Naive thymus-derived CD8-positive, alpha-beta T cell (primary cell): Measurements from ENCODE around the gene SVIL. TPM values are rescaled to one million over a fixed set of nuclear protein-coding genes. Genes with fewer than 3 reads are reported as not detected.

ENCODE experiments used
- ATAC-seq, 2 donors: fragments of 150-1000 bp; cut with Tn5 transposase in 1 of 2; sonication (Bioruptor Pico), chemical (Tn5 transposase) in 1 of 2; 1 replicate in 1 of 2; 2 replicates in 1 of 2; pipeline ENCODE4 v1.10.0; 2021; ENCODE audit warnings: mild to moderate bottlenecking in 2 of 2, moderate library complexity in 2 of 2
- POLR2A ChIA-PET: fragments of 350-600 bp; sonication (Branson Sonifier 250); formaldehyde crosslinking; loops from one replicate; lab custom pipeline; 2021; ENCODE audit warnings: antibody characterized with exemption; lab: Charles Lee
- DNase-seq, 10 donors: peaks; one replicate each; pipeline versions ENCODE4 v3.0.0 to v3.0.0-alpha.2; 2020 to 2022
- H3K27ac Mint-ChIP-seq, 10 donors: one replicate each; pipeline ENCODE4 v1.8.0; 2020 to 2022; ENCODE audit warnings: mild to moderate bottlenecking in 10 of 10, mixed read lengths in 10 of 10, moderate library complexity in 4 of 10, inconsistent platforms in 1 of 10
- H3K27me3 Mint-ChIP-seq, 5 donors: one replicate each; pipeline ENCODE4 v1.8.0; 2021 to 2022; ENCODE audit warnings: mixed read lengths in 5 of 5
- H3K36me3 Mint-ChIP-seq, 3 donors: one replicate each; pipeline ENCODE4 v1.8.0; 2020 to 2022; ENCODE audit warnings: mixed read lengths in 3 of 3, mild to moderate bottlenecking in 2 of 3, inconsistent platforms in 1 of 3
- H3K4me1 Mint-ChIP-seq, 4 donors: one replicate each; pipeline ENCODE4 v1.8.0; 2021 to 2022; ENCODE audit warnings: mixed read lengths in 4 of 4
- H3K4me3 Mint-ChIP-seq, 10 donors: one replicate each; pipeline ENCODE4 v1.8.0; 2020 to 2022; ENCODE audit warnings: mild to moderate bottlenecking in 10 of 10, mixed read lengths in 10 of 10, moderate library complexity in 6 of 10, inconsistent platforms in 1 of 10
- H3K9me3 Mint-ChIP-seq, 9 donors: one replicate each; pipeline ENCODE4 v1.8.0; 2020 to 2022; ENCODE audit warnings: mixed read lengths in 9 of 9, mild to moderate bottlenecking in 3 of 9, inconsistent platforms in 1 of 9, moderate library complexity in 1 of 9
- polyA plus RNA-seq, 3 donors: library from polyadenylated mRNA; unstranded; fragments of 300-500 nt; fragmentation: Illumina TruSeq; gene quantifications; one replicate each; pipeline ENCODE4 v1.2.3, GENCODE V29; 2021
- total RNA-seq, 8 experiments: library from RNA in 2 of 8; stranded (reverse) in 2 of 8; gene quantifications; one replicate each; pipeline ENCODE4 v1.2.3 and lab custom pipeline; 2021 to 2026

Gene SVIL
- total and polyA plus RNA-seq, 5 experiments from 2014 or later, result 6.8 to 15.7 (median 12.6) TPM

DNA sequence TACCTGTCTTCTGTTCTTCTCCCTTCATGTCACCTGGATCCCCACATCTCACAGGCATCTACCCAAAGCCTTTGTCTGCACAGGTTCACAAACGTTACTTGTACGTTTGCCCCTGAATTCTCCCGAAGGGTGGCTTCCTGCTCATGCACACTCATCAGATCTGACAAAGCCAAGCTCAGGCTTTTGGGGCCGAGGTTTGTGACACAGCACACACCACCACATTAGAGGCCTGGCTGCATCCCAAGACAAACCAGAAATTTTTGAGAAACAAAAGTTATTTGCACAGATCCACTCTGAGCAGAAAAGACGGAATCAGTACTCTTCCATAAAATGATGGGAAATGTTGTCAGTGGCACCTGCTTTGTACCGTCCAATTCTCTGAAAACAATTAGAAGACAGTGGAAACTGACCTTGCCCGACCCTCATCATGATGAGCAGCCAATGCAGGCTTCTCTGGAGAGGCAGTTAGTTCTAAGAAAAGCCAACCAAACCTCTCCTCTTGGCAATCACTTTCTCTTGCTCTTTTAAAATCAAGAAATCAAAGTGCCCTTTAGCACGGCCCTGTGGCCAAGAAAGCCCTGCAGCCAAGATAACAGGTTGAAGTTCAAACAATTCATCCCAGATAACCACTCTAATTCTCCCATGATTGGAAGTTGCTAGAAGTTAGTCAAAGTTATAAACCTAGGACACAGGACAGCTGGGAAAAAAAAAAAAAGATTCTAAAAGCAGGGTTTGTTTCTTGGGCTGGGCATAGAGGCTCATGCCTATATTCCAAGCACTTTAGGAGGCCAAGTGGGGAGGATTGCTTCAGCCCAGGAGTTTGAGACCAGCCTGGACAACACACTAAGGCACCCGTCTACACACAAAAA lies 13.6 kb upstream of the SVIL start:
- no peaks in the 10 kb centered on the region for H3K9me3 Mint-ChIP-seq
- peaks cover 0 to 5% (median 0%) of the 10 kb centered on the region in 3 donors for H3K36me3 Mint-ChIP-seq
- peaks cover 30 to 58% (median 45%) of the 10 kb centered on the region in 4 donors for H3K4me1 Mint-ChIP-seq
- H3K27me3 Mint-ChIP-seq, result no peaks in the 10 kb centered on the region
- H3K4me3 Mint-ChIP-seq, result peak overlapping the region; percentile 21 to 79 (median 68)
- POLR2A ChIA-PET, result interaction anchor here (1.4 to 1.8 kb wide), 3 partner anchors 10 to 87 kb away, joined by 6 to 7 read pairs (median 6); no protein-coding TSS in a partner anchor
- peak overlapping the region; percentile 20 to 83 (median 60) for H3K27ac Mint-ChIP-seq
- ATAC-seq (peak; percentile 85 to 86), DNase-seq (peak in 8 of 10 donors; percentile 5 to 50 (median 29))

DNA sequence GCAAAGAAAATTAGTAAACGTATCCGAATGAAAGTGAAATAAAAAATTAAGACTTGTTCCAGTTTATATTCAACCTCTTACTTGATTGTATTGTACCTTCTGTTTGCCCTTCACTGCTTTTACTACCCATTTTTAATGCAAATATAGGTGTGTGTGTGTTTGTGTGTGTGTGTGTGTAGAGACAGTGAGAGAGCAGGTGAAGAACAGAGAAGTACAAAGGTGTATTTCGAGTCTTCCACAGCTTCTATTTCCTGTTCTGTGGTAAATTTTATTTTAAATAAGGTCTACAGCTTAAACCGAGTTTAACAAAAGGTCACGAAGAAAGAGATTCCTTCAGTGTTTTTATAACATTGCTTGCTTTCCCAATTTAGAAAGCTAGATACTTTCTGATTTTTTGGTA lies 12.7 kb upstream of the SVIL start:
- POLR2A ChIA-PET, result interaction anchor here (0.7 to 1.8 kb wide), 3 partner anchors 25 to 88 kb away, joined by 3 to 7 read pairs (median 6); no protein-coding TSS in a partner anchor
- no peaks in the 10 kb centered on the region for H3K36me3 Mint-ChIP-seq
- no peaks in the 10 kb centered on the region for H3K9me3 Mint-ChIP-seq
- no peaks in the 10 kb centered on the region for H3K27me3 Mint-ChIP-seq
- peak overlapping the region in 6 of 10 donors; percentile 8 to 79 (median 46) for H3K27ac Mint-ChIP-seq
- ATAC-seq, result peak; percentile 29 to 70
- peak overlapping the region in 8 of 10 donors; percentile 31 to 67 (median 58) for H3K4me3 Mint-ChIP-seq
- H3K4me1 Mint-ChIP-seq, result peaks cover 30 to 58% (median 45%) of the 10 kb centered on the region in 4 donors
- DNase-seq, result peak in 1 of 10 donors; percentile 22

DNA sequence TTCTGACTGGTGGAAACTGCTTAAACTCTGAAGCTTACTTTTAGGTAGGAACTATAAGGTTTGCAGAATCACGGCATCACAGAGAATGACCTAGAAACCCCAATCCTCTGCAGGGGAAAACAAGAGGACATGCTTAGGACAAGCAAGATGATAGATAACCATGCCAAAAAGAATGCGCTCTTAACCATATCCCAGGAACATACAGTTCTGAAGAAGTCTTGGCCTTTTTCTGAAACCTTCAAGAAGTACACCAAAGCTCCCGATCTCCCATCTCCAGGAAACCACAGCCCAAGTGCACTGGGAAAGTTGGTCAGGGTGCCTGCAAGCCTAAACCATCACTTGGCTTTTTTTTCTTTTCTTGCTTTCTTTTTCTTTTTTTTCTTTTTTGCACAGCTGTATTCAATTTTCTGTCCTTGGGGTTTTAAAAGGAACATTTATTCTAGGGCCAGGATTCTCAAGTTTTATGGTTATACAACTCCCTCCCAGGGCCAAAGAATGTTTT lies 12.2 kb upstream of the SVIL start:
- Mint-ChIP-seq H3K36me3 (no peaks in the 10 kb centered on the region), H3K4me3 (peak overlapping the region in 8 of 10 donors; percentile 18 to 74 (median 64)), H3K27me3 (no peaks in the 10 kb centered on the region), H3K9me3 (no peaks in the 10 kb centered on the region), H3K27ac (peak overlapping the region in 7 of 10 donors; percentile 20 to 68 (median 40)), H3K4me1 (peaks cover 28 to 57% (median 46%) of the 10 kb centered on the region in 4 donors)
- no peak for ATAC-seq
- no peak for DNase-seq
- POLR2A ChIA-PET, result interaction anchor here (0.7 to 1.8 kb wide), 3 partner anchors 24 to 89 kb away, joined by 3 to 7 read pairs (median 6); no protein-coding TSS in a partner anchor

DNA sequence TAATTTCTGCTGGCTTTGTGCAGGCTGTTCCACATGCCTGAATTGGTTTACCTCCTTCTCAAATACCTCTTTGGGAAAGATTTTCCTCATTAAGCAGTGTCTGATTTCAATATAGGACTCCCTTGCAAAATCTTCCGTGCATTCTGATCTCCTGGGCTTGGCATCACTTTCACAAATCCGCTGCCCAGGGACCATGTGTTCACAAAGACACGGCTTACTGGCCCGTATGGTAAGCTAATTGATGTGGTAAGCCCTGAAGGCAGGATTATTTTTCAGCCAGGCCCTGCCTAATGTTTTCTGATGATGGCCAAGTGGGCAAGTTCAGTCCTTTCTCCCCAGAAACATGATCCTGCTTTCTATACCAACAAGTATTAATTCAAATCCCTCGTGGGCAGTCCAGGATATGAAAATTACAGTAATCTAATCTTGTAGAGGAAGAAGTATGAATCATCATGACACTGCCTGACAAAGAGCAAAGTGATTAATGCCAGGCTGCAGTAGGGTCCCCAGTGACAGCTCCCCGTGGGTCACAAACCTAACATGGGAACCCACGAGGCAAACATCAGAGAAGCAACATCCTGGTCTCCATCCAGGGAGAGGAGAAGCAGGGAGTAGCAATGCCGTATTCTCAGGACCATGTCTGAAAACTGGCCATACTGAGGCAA lies 11.6 kb upstream of the SVIL start:
- no peak for ATAC-seq
- peaks cover 23 to 54% (median 45%) of the 10 kb centered on the region in 4 donors for H3K4me1 Mint-ChIP-seq
- H3K9me3 Mint-ChIP-seq, result no peaks in the 10 kb centered on the region
- POLR2A ChIA-PET, result interaction anchor here (0.5 kb wide), 1 partner anchor 1072 kb away, joined by 3 read pairs; no protein-coding TSS in a partner anchor
- H3K36me3 Mint-ChIP-seq, result no peaks in the 10 kb centered on the region
- no peaks in the 10 kb centered on the region for H3K27me3 Mint-ChIP-seq
- H3K4me3 Mint-ChIP-seq, result peak overlapping the region in 9 of 10 donors; percentile 10 to 74 (median 60)
- no peak for DNase-seq
- H3K27ac Mint-ChIP-seq, result peak overlapping the region in 5 of 10 donors; percentile 20 to 66 (median 46)

- DNase-seq (no peak), ATAC-seq (no peak)
- H3K4me1 Mint-ChIP-seq, result peaks cover 30 to 40% (median 34%) of the 10 kb centered on the region in 4 donors
- no peaks in the 10 kb centered on the region for H3K9me3 Mint-ChIP-seq
- peak overlapping the region in 1 of 10 donors; percentile 52 for H3K27ac Mint-ChIP-seq
- no peak overlapping the region for H3K4me3 Mint-ChIP-seq
- POLR2A ChIA-PET, result no interaction called here
- no peaks in the 10 kb centered on the region for H3K36me3 Mint-ChIP-seq
- no peaks in the 10 kb centered on the region for H3K27me3 Mint-ChIP-seq
Observed at GRCh38 chr10:29643771-29644501, 9.2 kb upstream of the SVIL start.

DNA sequence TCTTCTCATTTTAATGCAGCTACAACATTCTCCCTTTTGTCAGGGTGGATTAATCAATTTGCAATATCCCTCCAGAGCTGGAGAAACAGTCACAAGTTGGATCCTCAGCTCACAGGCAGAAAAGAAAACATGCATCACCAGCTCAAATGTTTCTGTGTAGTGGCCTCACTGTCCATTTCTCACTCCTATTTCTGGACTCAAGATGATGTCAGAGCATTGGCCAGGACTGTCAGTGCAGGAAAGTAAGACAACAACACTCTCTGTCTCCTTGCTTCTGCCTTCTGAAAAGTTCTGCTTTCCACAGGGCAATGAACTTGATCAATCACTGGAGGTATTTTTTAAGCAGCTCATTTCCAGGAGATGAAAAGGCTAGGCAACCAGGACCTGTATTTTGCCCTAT lies 8.2 kb upstream of the SVIL start:
- Mint-ChIP-seq H3K36me3 (no peaks in the 10 kb centered on the region), H3K9me3 (no peaks in the 10 kb centered on the region), H3K27me3 (no peaks in the 10 kb centered on the region), H3K27ac (peak overlapping the region in 1 of 10 donors; percentile 27), H3K4me3 (no peak overlapping the region), H3K4me1 (peaks cover 24 to 30% (median 25%) of the 10 kb centered on the region in 4 donors)
- POLR2A ChIA-PET, result no interaction called here
- ATAC-seq, result no peak
- no peak for DNase-seq

GRCh38 chr10:29637537-29637936 lies 2.8 kb upstream of the SVIL start:
- H3K4me3 Mint-ChIP-seq, result no peak overlapping the region
- no peak for ATAC-seq
- H3K27ac Mint-ChIP-seq, result peak overlapping the region in 1 of 10 donors; percentile 28
- peaks cover 24 to 42% (median 41%) of the 10 kb centered on the region in 4 donors for H3K4me1 Mint-ChIP-seq
- no peak for DNase-seq
- POLR2A ChIA-PET, result no interaction called here
- no peaks in the 10 kb centered on the region for H3K27me3 Mint-ChIP-seq
- H3K36me3 Mint-ChIP-seq, result peaks cover 0 to 5% (median 0%) of the 10 kb centered on the region in 3 donors
- peaks cover 0 to 1% (median 0%) of the 10 kb centered on the region in 9 donors for H3K9me3 Mint-ChIP-seq

GRCh38 chr10:29636178-29636577 lies 1.4 kb upstream of the SVIL start:
- peaks cover 0 to 1% (median 0%) of the 10 kb centered on the region in 9 donors for H3K9me3 Mint-ChIP-seq

DNA sequence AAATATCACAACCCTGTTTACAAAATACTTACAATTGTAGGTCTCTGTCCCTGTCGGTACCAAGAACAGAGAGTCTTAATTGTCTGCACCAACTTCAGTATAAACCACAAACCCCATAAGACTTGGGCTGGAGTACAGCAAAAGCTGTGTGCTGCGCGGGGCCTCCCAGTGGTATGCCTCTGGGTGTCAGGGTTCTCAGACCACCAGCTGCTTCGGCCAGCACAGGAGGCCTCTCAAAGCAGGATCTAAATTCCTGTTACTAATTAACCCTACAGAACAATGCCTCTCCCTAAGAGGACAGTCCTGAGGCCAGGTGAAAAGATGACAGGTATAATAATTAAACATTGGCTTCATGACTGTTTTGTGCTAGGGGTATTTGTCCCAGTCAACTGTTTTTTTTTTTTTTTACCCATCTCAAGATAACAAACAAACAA lies 957 bp upstream of the SVIL start:
- ATAC-seq, result peak; percentile 62 to 67
- H3K27ac Mint-ChIP-seq, result peak overlapping the region in 8 of 10 donors; percentile 2 to 84 (median 66)

More at GRCh38 chr10:29636178-29636577, 1.4 kb upstream of the SVIL start:
- ATAC-seq (peak; percentile 54 to 60), DNase-seq (peak in 1 of 10 donors; percentile 15)
- Mint-ChIP-seq H3K27ac (peak overlapping the region in 8 of 10 donors; percentile 8 to 79 (median 66)), H3K4me3 (peak overlapping the region in 9 of 10 donors; percentile 26 to 77 (median 56)), H3K4me1 (peaks cover 24 to 45% (median 39%) of the 10 kb centered on the region in 4 donors), H3K27me3 (no peaks in the 10 kb centered on the region), H3K36me3 (peaks cover 0 to 5% (median 0%) of the 10 kb centered on the region in 3 donors)
- POLR2A ChIA-PET, result interaction anchor here (0.6 kb wide), 1 partner anchor 54 kb away, joined by 3 read pairs; no protein-coding TSS in a partner anchor

DNA sequence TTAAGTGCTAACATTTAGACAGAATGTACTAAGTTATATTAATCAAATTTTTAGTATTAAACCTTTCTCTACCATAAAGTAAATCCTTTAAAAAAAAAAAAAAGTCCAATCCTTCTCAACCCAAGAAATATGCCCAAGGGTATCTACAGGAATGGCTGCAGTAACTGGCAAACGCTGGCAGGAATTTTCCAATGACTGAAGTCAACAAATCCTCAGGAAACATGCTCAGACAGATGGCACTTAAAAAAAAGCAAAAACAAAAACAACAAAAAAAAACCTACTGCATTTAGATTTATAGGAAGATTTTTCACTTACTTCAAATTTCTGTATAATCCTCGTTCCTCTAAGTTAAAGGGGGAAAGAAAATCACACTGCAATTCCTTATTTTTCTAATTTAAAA lies 666 bp downstream of the SVIL start:
- POLR2A ChIA-PET, result interaction anchor here (0.7 kb wide), 1 partner anchor 100 kb away, joined by 4 read pairs; no protein-coding TSS in a partner anchor
- H3K36me3 Mint-ChIP-seq, result peaks cover 0 to 5% (median 0%) of the 10 kb centered on the region in 3 donors
- peaks cover 22 to 48% (median 46%) of the 10 kb centered on the region in 4 donors for H3K4me1 Mint-ChIP-seq
- H3K4me3 Mint-ChIP-seq, result no peak overlapping the region
- H3K27me3 Mint-ChIP-seq, result no peaks in the 10 kb centered on the region
- ATAC-seq (no peak), DNase-seq (no peak)
- H3K27ac Mint-ChIP-seq, result peak overlapping the region in 1 of 10 donors; percentile 23
- H3K9me3 Mint-ChIP-seq, result peaks cover 0 to 1% (median 0%) of the 10 kb centered on the region in 9 donors

More for the DNA sequence above, 957 bp upstream of the SVIL start:
- peaks cover 28 to 45% (median 42%) of the 10 kb centered on the region in 4 donors for H3K4me1 Mint-ChIP-seq
- H3K9me3 Mint-ChIP-seq, result peaks cover 0 to 1% (median 0%) of the 10 kb centered on the region in 9 donors
- H3K36me3 Mint-ChIP-seq, result peaks cover 0 to 5% (median 0%) of the 10 kb centered on the region in 3 donors
- POLR2A ChIA-PET, result no interaction called here
- no peaks in the 10 kb centered on the region for H3K27me3 Mint-ChIP-seq
- DNase-seq, result peak in 2 of 10 donors; percentile 5 to 27
- H3K4me3 Mint-ChIP-seq, result peak overlapping the region in 9 of 10 donors; percentile 14 to 77 (median 48)

GRCh38 chr10:29631049-29631339 lies 3.8 kb downstream of the SVIL start:
- no peak for DNase-seq
- Mint-ChIP-seq H3K27me3 (no peaks in the 10 kb centered on the region), H3K36me3 (no peaks in the 10 kb centered on the region), H3K27ac (peak overlapping the region in 2 of 10 donors; percentile 22 to 57), H3K9me3 (no peaks in the 10 kb centered on the region), H3K4me3 (no peak overlapping the region), H3K4me1 (peaks cover 26 to 53% (median 44%) of the 10 kb centered on the region in 4 donors)
- no peak for ATAC-seq
- POLR2A ChIA-PET, result no interaction called here
